Erythroblast (primary cell): Measurements from ENCODE around the gene ZNF362.

Source experiments
- DNase-seq, 2 experiments: peaks; one replicate each; lab custom pipeline; 2025; lab: John Stamatoyannopoulos, UW
- GATA1 ChIP-seq: IDR thresholded peaks from 2 replicates; pipeline ENCODE4 v1.6.1; 2011; ENCODE audit warnings: low read depth, mild to moderate bottlenecking, control low read depth, low read length, moderate library complexity
- POLR2A ChIP-seq: IDR thresholded peaks from 2 replicates; pipeline ENCODE4 v1.6.1; 2011; ENCODE audit warnings: mild to moderate bottlenecking, low read length

The ZNF362 gene

GRCh38 chr1:33256471-33257206, at the start of gene ZNF362:
ZNF362 (plus strand) TSS chr1:33256492; CDS start chr1:33270575, 14,083 bp downstream.
- TF ChIP-seq GATA1 = no peak
- no peak for TF ChIP-seq POLR2A
- DNase-seq = peak; percentile 76 to 77

GRCh38 chr1:33211972-33212371, 44.3 kb upstream of the ZNF362 start:
- TF ChIP-seq POLR2A (no peak), GATA1 (no peak)
- no peak for DNase-seq

GRCh38 chr1:33219886-33220661, 36.2 kb upstream of the ZNF362 start:
- no peak for TF ChIP-seq GATA1
- no peak for TF ChIP-seq POLR2A
- no peak for DNase-seq

- TF ChIP-seq GATA1 = no peak
- no peak for TF ChIP-seq POLR2A
- no peak for DNase-seq
Observed at GRCh38 chr1:33220676-33221384, 35.5 kb upstream of the ZNF362 start.

- DNase-seq = no peak
- no peak for TF ChIP-seq POLR2A
- no peak for TF ChIP-seq GATA1
Observed at GRCh38 chr1:33221385-33221758, 34.9 kb upstream of the ZNF362 start.

GRCh38 chr1:33222381-33222780, 33.9 kb upstream of the ZNF362 start:
- TF ChIP-seq POLR2A = no peak
- no peak for TF ChIP-seq GATA1
- no peak for DNase-seq

GRCh38 chr1:33224166-33224707, 32.1 kb upstream of the ZNF362 start:
- DNase-seq = no peak
- TF ChIP-seq GATA1 = no peak
- no peak for TF ChIP-seq POLR2A

- TF ChIP-seq GATA1 (no peak), POLR2A (no peak)
- no peak for DNase-seq
Observed at GRCh38 chr1:33225586-33225985, 30.7 kb upstream of the ZNF362 start.

- TF ChIP-seq GATA1 (no peak), POLR2A (no peak)
Observed at GRCh38 chr1:33228935-33229487, 27.3 kb upstream of the ZNF362 start.

GRCh38 chr1:33231166-33231565, 25.1 kb upstream of the ZNF362 start:
- no peak for DNase-seq
- TF ChIP-seq POLR2A (no peak), GATA1 (no peak)

More at GRCh38 chr1:33228935-33229487, 27.3 kb upstream of the ZNF362 start:
- DNase-seq = no peak

- no peak for DNase-seq
- TF ChIP-seq POLR2A (no peak), GATA1 (no peak)
Observed at GRCh38 chr1:33232716-33233115, 23.6 kb upstream of the ZNF362 start.

GRCh38 chr1:33234131-33234530, 22.2 kb upstream of the ZNF362 start:
- TF ChIP-seq GATA1 = no peak
- no peak for DNase-seq

- TF ChIP-seq POLR2A (no peak), GATA1 (no peak)
- DNase-seq = no peak
Observed at GRCh38 chr1:33234588-33234990, 21.7 kb upstream of the ZNF362 start.

- TF ChIP-seq GATA1 = no peak
- no peak for TF ChIP-seq POLR2A
- DNase-seq = no peak
Observed at GRCh38 chr1:33235521-33235920, 20.8 kb upstream of the ZNF362 start.
